ENCODE measurements around the gene PRSS12. TPM values are rescaled to one million over a fixed set of nuclear protein-coding genes. Genes with fewer than 3 reads are reported as not detected.

The PRSS12 gene
- total and polyA plus RNA-seq, 2 donors (not counting 3 experiments of a cell fraction or from before 2014, with no cell fraction given): 0.22 to 0.55 TPM

- Histone ChIP-seq H3K36me3 (ENCODE audit: control insufficient read depth in 2 of 2, extremely low read depth in 1 of 2, insufficient read depth in 2 of 2, low read length in 2 of 2) (no peaks in the 10 kb centered on the region), H3K9me1 (replicated peaks; ENCODE audit: control insufficient read depth, extremely low read depth, insufficient read depth, low read length) (no peaks in the 10 kb centered on the region), H3K4me1 (ENCODE audit: control insufficient read depth, extremely low read depth, insufficient read depth, low read length) (peaks cover 12% of the 10 kb centered on the region), H3K4me2 (ENCODE audit: insufficient read depth, low read length) (no peak overlapping the region), H3K4me3 (replicated peaks in 1 of 3; ENCODE audit: insufficient read depth in 1 of 3, low read depth in 1 of 3, low read length in 3 of 3) (no peak overlapping the region), H3K9ac (replicated peaks; ENCODE audit: extremely low read depth, insufficient read depth, low read length) (no peak overlapping the region), H3K79me2 (ENCODE audit: control insufficient read depth, insufficient read depth, low read length) (no peaks in the 10 kb centered on the region), H2AFZ (ENCODE audit: low read depth, low read length) (no peak overlapping the region), H4K20me1 (replicated peaks; ENCODE audit: control insufficient read depth, extremely low read depth, insufficient read depth, low read length) (no peaks in the 10 kb centered on the region), H3K27me3 (ENCODE audit: control insufficient read depth in 2 of 2, insufficient read depth in 2 of 2, low read length in 2 of 2) (no peaks in the 10 kb centered on the region), H3K9me3 (replicated peaks; ENCODE audit: control insufficient read depth, insufficient read depth, low read length) (no peaks in the 10 kb centered on the region), H3K27ac (ENCODE audit: insufficient read depth, low read depth, low read length) (no peak overlapping the region)
- dilution Hi-C loops (cut with MboI; ENCODE audit: extremely low pct_ligation_motif_present, low sequenced_read_pairs) (no loop called here), intact Hi-C loops (cut with micrococcal nuclease) (no loop called here)
- CTCF ChIA-PET: interaction anchor here (2.1 kb wide), 1 partner anchor 13 kb away, joined by 4 read pairs; no protein-coding TSS in a partner anchor
- no peak for TF ChIP-seq POLR2A (IDR thresholded peaks at IDR 0.05; ENCODE audit: low read depth, low read length)
- no peak for TF ChIP-seq JUN (IDR thresholded peaks at IDR 0.05; ENCODE audit: borderline replicate concordance, insufficient read depth, insufficient read length, low read depth)
- TF ChIP-seq FOS (IDR thresholded peaks at IDR 0.05; ENCODE audit: borderline replicate concordance, insufficient read depth, low read length): no peak
- TF ChIP-seq GATA2 (IDR thresholded peaks at IDR 0.05; ENCODE audit: insufficient read depth, insufficient read length, low read depth, low read length): no peak
- TF ChIP-seq EZH2 (IDR thresholded peaks at IDR 0.05; ENCODE audit: borderline replicate concordance, low read depth, low read length, severe bottlenecking): no peak
- no peak for TF ChIP-seq POLR2AphosphoS5 (IDR thresholded peaks at IDR 0.05; ENCODE audit: insufficient read depth, low read depth, low read length)
- TF ChIP-seq, protein P1, sequence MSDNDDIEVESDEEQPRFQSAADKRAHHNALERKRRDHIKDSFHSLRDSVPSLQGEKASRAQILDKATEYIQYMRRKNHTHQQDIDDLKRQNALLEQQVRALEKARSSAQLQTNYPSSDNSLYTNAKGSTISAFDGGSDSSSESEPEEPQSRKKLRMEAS (IDR thresholded peaks at IDR 0.05; ENCODE audit: insufficient read depth, insufficient read length): no peak
- TF ChIP-seq MYC (IDR thresholded peaks at IDR 0.05; ENCODE audit: low read depth, low read length): no peak
- TF ChIP-seq, protein P2, sequence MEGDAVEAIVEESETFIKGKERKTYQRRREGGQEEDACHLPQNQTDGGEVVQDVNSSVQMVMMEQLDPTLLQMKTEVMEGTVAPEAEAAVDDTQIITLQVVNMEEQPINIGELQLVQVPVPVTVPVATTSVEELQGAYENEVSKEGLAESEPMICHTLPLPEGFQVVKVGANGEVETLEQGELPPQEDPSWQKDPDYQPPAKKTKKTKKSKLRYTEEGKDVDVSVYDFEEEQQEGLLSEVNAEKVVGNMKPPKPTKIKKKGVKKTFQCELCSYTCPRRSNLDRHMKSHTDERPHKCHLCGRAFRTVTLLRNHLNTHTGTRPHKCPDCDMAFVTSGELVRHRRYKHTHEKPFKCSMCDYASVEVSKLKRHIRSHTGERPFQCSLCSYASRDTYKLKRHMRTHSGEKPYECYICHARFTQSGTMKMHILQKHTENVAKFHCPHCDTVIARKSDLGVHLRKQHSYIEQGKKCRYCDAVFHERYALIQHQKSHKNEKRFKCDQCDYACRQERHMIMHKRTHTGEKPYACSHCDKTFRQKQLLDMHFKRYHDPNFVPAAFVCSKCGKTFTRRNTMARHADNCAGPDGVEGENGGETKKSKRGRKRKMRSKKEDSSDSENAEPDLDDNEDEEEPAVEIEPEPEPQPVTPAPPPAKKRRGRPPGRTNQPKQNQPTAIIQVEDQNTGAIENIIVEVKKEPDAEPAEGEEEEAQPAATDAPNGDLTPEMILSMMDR (IDR thresholded peaks at IDR 0.05; ENCODE audit: extremely low read depth in 1 of 2, insufficient read depth in 1 of 2, low read depth in 1 of 2, low read length in 2 of 2): no peak
- no peak for FAIRE-seq
- POLR2A ChIA-PET: no interaction called here
- no peak for DNase-seq (ENCODE audit: low read depth, low spot score)
- no TSS peak for BruUV-seq (replicated peaks)
Measured at GRCh38 chr4:118337954-118338353, 14.8 kb downstream of the PRSS12 start.

All from endothelial cell of umbilical vein (primary cell).